WI38 (cell line): ENCODE results near the gene HYI.
"Not testable (repeated sequence)": the region's sequence is repeated elsewhere in the genome, so short reads cannot be mapped to it uniquely, and the experiment has no call there.

ENCODE experiments used
- H3K4me3 ChIP-seq: 2 replicates; pipeline ENCODE4 v1.5.1; 2011; ENCODE audit warnings: low read depth, mild to moderate bottlenecking, control low read depth, low read length
- TF ChIP-seq, protein P1 (sequence below): IDR thresholded peaks from 2 replicates; pipeline ENCODE4 v1.5.1; 2012; ENCODE audit warnings: low read depth, mild to moderate bottlenecking, control low read depth, low read length

HYI gene

DNA sequence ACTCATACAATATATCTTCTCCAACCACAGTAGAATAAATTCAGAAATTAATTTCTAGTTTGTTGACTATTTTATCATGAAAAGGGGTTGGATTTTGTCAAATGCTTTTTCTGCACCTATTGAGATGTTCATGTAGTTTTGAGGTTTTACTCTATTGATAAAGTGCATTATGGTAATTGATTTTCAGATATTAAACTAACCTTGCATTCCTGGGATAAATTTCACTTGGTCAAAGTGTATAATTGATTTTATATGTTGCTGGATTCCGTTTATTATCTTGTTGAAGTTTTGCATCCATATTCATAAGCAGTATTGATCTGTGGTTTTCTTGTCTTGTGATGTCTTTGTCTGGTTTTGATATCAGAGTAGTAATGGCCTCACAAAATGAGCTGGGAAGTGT lies 34.4 kb upstream of the HYI start:
- no peak overlapping the region for H3K4me3 ChIP-seq
- TF ChIP-seq, protein P1, sequence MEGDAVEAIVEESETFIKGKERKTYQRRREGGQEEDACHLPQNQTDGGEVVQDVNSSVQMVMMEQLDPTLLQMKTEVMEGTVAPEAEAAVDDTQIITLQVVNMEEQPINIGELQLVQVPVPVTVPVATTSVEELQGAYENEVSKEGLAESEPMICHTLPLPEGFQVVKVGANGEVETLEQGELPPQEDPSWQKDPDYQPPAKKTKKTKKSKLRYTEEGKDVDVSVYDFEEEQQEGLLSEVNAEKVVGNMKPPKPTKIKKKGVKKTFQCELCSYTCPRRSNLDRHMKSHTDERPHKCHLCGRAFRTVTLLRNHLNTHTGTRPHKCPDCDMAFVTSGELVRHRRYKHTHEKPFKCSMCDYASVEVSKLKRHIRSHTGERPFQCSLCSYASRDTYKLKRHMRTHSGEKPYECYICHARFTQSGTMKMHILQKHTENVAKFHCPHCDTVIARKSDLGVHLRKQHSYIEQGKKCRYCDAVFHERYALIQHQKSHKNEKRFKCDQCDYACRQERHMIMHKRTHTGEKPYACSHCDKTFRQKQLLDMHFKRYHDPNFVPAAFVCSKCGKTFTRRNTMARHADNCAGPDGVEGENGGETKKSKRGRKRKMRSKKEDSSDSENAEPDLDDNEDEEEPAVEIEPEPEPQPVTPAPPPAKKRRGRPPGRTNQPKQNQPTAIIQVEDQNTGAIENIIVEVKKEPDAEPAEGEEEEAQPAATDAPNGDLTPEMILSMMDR, result no peak

DNA sequence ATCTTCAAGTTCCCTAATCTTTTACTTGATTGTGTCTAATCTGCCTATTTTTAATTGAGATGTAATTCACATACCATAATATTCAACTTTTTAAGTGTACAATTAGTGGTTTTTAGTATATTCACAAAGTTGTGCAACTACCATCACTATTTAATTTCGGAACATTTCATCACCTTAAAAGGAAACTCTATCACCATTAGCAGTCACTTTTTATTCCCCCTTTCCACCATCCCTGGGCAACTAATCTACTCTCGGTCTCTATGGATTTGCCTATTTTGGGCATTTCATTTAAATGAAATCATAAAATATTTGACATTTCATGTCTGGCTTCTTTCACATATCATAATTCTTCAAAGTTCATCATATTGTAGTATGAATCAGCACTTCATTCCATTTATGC lies 30.6 kb upstream of the HYI start:
- no peak overlapping the region for H3K4me3 ChIP-seq
- TF ChIP-seq, protein P1, result no peak

DNA sequence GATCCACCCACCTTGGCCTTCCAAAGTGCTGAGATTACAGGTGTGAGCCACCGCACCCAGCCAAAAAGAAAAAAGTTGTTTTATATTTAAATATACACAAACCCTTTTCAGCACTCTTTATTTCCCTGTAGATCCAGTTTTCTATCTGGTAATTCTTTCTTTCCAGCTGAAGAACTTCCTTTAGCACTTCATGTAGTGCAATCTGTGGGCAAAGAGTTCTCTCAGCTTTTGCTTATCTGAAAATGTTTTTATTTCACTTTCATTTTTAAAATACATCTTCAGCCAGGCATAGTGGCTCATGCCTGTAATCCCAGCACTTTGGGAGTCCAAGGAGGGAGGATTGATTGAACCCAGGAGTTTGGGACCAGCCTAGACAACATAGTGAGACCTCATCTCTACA lies 28.5 kb upstream of the HYI start:
- H3K4me3 ChIP-seq, result no peak overlapping the region
- TF ChIP-seq, protein P1, result no peak

DNA sequence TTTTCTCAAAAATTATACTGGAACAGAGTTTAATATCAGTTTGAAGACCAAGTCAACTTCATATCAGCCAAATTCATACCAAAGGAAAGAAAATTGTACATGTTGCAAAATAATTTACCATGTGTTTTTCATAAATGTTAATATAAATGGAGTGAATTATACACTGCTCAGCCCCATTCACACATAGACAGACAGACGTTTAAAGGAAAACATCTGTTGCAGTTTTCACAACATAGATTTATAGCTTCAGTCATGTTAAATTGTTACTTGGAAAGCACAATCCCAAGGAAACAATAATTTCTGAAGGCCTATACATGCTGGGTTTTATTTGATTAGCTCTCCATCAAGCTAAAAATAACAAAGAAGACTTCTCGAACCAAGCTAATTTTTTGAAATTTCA lies 27.8 kb upstream of the HYI start:
- H3K4me3 ChIP-seq, result no peak overlapping the region
- TF ChIP-seq, protein P1, result no peak

DNA sequence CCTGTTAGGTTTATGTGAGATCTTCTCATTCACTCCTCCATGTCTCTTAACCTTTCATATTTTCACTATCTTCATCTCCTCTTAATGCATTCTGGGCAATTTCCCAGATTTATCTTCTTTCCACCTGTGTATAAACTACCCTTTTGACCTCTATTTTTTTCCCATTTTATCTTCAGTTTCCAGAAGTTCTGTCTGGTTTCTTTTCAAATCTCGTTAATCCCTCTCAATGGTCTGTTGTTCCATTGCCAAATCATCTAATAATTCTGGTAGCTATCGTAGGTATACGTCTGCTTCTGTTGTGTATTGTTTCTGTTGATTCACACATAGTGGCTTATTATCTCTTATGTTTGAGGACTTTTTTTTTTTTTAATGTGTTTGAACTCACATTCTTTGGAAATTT lies 25.7 kb upstream of the HYI start:
- H3K4me3 ChIP-seq, result no peak overlapping the region
- TF ChIP-seq, protein P1, result no peak

DNA sequence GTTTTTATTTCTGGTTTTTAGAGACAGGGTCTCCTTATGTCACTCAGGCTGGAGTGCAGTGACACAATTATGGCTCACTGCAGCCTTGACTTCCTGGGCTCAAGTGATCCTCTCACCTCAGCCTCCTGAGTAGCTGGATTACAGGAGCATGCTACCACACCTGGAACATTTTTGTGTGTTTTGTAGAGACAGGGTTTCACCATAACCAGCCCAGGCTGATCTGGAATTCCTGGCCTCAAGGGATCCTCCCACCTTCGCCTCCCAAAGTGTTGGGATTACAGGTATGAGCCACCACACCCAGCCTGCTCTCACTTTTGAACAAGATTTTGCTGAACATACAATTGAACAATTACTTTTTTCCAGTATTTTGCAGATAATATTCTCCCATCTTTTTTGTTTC lies 24.0 kb upstream of the HYI start:
- H3K4me3 ChIP-seq, result no peak overlapping the region
- TF ChIP-seq, protein P1, result no peak

DNA sequence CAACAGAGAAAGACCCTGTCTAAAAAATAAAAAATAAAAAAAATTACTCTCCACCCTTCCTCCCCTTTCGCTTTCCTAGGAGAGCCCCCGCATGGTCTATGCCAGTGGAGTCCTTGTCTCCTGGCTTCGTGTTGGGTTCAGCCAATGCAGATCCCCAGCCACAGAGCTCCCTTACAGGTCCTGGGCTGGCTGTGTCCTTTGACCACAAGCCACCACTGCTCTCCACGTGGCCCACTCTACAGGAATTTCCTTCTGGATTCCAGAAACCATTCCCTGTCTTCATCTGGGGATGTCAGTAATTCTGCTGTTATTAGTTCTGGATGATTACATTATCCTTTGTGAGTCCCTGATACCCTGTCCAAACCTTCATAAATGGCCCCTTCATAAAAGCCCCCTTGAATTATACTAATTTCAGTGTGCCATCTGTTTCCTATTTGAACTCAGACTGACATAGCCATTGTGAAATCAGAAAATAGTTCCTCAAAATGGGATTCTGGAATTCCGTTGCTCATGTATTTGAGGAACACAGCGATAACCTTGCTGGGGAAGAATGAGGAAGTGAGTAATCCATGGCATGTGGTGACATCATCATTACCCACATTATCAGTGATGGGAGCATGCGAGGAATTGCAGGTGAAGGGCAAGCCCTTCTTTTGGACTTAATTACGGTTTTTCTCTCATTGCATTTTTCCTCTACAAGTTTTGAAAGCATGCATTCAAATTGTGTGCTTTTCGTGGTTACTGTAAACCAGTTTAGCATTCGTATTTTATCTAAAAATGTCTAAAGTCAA lies 22.1 kb upstream of the HYI start:
- not testable (repeated sequence) for H3K4me3 ChIP-seq

DNA sequence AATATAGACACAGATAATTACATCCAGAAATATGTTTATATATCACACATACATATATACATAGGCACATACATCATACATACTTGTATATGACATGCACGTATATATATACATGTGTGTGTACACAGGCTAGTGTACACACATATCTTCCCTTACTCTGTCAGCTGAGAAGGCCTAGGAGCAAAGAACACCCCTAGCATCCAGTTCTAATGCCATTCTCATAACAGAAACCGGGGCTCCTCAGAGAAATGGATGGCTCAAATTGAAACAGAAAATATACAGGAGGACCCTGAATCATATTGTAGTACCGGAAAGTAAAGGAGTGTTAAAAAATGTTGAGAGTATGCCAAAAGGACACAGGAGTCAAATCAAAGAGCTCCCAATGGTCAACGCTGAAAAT lies 19.7 kb upstream of the HYI start:
- no peak overlapping the region for H3K4me3 ChIP-seq
- TF ChIP-seq, protein P1, result no peak

DNA sequence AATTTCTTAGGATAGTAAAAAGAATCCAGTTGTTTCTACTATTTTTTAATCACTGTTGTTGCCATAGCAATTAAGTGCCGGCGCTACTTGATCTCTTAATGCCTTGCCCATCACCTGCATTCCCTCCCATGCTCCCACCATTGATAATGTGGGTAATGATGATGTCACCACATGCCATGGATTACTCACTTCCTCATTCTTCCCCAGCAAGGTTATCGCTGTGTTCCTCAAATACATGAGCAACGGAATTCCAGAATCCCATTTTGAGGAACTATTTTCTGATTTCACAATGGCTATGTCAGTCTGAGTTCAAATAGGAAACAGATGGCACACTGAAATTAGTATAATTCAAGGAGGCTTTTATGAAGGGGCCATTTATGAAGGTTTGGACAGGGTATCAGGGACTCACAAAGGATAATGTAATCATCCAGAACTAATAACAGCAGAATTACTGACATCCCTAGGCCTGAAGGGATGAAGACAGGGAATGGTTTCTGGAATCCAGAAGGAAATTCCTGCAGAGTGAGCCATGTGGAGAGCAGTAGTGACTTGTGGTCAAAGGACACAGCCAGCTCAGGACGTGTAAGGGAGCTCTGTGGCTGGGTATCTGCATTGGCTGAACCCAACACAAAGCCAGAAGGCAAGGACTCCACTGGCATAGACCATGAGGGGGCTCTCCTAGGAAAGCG lies 18.9 kb upstream of the HYI start:
- H3K4me3 ChIP-seq, result peak overlapping the region; percentile 25
